ENCODE results near the gene SF3B3. TPM values are rescaled to one million over a fixed set of nuclear protein-coding genes. Genes with fewer than 3 reads are reported as not detected.
A peak's percentile ranks its signal among the peaks of the same experiment; 100 is the strongest.

The SF3B3 gene
- total RNA-seq = 111 and 154 TPM in 2 replicates

DNA sequence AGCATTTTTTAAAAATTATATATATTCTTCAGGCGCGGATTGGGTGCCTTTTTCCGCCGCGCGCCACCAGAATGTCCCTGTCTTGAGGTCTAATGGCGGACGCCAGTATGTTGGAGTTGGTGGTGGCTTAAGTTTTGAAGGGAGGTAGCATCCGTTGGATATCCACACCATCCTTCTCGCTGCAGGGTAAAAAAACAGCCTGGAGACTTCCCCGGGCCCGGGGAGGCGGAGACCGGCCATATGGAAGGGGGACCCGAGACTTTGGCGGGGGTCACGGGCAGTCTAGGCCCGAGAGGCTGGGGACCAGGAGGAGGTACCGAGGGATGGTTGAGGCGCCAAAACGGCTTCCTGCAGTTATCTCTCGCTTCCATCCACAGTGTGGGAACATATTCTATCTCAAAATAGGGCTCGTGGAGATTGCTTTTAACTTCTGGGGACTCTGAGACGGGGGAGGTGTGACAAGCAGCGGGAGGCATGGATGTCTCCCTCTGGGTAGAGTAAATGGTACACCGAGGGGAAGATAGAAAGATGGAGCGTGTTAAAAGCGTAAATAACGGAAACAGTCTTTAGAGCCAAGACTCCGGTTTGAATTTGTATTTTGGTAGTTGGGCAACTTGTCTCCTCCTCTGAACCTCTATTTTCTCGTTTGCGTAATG is at the start of gene SF3B3:
SF3B3 (plus strand) TSS at position 74 of the 656 bp plus-strand sequence. CDS start 2,841 bp downstream, outside the sequence.
- TF ChIP-seq, protein P1, sequence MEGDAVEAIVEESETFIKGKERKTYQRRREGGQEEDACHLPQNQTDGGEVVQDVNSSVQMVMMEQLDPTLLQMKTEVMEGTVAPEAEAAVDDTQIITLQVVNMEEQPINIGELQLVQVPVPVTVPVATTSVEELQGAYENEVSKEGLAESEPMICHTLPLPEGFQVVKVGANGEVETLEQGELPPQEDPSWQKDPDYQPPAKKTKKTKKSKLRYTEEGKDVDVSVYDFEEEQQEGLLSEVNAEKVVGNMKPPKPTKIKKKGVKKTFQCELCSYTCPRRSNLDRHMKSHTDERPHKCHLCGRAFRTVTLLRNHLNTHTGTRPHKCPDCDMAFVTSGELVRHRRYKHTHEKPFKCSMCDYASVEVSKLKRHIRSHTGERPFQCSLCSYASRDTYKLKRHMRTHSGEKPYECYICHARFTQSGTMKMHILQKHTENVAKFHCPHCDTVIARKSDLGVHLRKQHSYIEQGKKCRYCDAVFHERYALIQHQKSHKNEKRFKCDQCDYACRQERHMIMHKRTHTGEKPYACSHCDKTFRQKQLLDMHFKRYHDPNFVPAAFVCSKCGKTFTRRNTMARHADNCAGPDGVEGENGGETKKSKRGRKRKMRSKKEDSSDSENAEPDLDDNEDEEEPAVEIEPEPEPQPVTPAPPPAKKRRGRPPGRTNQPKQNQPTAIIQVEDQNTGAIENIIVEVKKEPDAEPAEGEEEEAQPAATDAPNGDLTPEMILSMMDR (IDR thresholded peaks at IDR 0.05; ENCODE audit: insufficient read depth, low read depth, low read length) = no peak
- peak; percentile 48 for DNase-seq (ENCODE audit: low read depth)
- peak within 1 kb of the TSS; percentile 91 for H3K4me3 ChIP-seq (ENCODE audit: low read depth, low read length)

DNA sequence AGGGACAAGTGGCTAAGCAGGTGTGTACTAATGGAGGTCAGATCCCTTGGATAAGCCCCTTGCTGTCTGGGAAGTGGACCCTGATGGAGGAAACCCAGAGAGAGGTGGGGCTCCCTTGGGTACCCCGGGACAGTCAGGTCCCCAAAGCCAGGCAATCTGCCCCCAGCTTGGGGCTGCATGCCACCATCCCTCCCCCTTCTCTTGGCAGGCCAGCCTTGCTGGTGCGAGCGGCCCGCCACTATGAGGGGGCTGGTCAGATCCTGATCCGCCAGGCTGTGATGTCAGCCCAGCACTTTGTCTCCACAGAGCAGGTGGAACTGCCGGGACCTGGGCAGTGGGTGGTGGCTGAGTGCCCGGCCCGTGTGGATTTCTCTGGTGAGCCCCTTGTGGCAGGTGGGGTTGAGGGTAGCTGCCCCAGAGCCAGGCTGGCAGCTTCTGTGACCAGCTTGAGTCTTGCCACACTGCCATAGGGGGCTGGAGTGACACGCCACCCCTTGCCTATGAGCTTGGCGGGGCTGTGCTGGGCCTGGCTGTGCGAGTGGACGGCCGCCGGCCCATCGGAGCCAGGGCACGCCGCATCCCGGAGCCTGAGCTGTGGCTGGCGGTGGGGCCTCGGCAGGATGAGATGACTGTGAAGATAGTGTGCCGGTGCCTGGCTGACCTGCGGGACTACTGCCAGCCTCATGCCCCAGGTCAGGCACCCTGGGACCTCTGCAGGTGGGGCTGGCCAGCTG is 49.1 kb upstream of the SF3B3 start:
- TF ChIP-seq, protein P1 (IDR thresholded peaks at IDR 0.05; ENCODE audit: insufficient read depth, low read depth, low read length) = no peak
- no peak for DNase-seq (ENCODE audit: low read depth)
- H3K4me3 ChIP-seq (ENCODE audit: low read depth, low read length) = no peak overlapping the region

DNA sequence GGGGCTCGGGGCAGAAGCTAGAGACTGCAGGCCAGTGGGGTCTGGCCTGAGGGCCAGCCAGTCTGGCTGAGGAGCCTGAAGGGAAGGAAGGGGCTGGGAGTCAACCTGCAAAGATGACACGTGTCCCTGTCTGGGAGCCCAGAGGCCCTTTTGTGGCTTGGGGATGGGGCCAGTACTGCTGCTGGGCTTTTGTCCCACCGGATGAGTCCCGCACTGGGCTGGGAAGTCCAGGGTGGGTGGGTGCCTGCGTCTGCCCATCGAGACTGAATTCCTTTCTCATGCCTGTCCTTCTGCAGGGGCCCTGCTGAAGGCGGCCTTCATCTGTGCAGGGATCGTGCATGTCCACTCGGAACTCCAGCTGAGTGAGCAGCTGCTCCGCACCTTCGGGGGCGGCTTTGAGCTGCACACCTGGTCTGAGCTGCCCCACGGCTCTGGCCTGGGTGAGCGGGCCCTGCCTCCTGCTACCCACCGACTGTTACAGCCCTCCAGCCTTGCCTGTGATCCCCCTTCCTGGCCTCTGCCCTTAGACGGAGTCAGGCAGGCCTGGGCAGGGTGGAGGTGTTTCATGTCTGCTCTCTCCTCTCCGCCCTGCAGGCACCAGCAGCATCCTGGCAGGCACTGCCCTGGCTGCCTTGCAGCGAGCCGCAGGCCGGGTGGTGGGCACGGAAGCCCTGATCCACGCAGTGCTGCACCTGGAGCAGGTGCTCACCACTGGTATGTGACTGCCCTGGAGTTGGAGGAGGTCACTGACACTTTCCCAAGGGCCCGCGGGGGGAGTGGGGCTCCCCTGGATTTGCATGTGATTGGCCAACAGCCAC is 48.4 kb upstream of the SF3B3 start:
- TF ChIP-seq, protein P1 (IDR thresholded peaks at IDR 0.05; ENCODE audit: insufficient read depth, low read depth, low read length) = no peak
- DNase-seq (ENCODE audit: low read depth) = no peak
- H3K4me3 ChIP-seq (ENCODE audit: low read depth, low read length) = no peak overlapping the region

DNA sequence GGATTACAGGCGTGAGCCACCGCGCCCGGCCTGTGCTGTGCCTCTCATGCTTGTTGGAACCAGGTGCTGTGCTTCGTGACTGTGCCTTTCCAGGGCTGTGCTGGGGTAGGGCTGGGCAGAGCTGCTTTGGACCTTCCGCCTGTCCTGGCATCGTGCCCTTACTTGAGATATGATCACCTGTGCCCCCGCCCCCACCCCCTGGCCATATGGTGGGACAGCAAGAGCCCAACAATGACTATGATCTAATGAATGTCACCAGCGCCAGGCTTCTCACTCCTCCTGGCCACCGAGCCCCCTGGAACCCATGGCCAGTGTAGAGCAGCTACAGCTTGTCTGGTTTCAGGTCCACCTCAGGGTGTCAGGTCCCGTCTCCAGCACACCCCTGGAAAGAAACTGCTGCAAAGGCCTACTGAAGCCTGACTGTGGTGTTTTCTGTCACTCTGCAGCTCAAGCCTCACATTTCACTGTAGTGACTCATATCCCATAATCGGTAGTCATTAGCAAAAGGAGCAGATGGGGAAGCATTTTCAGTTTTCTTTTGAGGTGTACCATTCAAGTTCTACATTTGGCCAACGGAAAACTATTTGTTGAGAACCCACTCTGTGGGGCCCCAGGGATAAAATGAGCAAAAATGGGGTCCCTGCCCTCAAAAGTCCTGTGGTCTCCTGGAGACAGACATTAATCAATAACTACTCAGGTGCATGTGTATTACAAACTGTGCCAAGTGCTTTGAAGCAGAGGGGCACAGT is 47.2 kb upstream of the SF3B3 start:
- DNase-seq (ENCODE audit: low read depth) = peak; percentile 72
- no peak overlapping the region for H3K4me3 ChIP-seq (ENCODE audit: low read depth, low read length)
- TF ChIP-seq, protein P1 (IDR thresholded peaks at IDR 0.05; ENCODE audit: insufficient read depth, low read depth, low read length) = no peak

DNA sequence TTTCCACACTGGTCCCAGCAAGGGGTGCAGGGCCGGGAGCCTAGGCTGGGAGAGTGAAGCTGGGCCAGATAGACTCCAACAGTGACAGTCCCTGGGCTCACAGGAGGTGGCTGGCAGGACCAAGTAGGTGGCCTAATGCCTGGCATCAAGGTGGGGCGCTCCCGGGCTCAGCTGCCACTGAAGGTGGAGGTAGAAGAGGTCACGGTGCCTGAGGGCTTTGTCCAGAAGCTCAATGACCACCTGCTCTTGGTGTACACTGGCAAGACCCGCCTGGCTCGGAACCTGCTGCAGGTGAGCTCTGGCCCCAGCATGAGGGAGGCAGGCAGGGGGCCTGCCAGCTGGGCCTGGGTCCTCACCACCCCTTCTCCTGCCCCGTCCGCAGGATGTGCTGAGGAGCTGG is 45.4 kb upstream of the SF3B3 start:
- H3K4me3 ChIP-seq (ENCODE audit: low read depth, low read length) = no peak overlapping the region
- TF ChIP-seq, protein P1 (IDR thresholded peaks at IDR 0.05; ENCODE audit: insufficient read depth, low read depth, low read length) = no peak
- no peak for DNase-seq (ENCODE audit: low read depth)

DNA sequence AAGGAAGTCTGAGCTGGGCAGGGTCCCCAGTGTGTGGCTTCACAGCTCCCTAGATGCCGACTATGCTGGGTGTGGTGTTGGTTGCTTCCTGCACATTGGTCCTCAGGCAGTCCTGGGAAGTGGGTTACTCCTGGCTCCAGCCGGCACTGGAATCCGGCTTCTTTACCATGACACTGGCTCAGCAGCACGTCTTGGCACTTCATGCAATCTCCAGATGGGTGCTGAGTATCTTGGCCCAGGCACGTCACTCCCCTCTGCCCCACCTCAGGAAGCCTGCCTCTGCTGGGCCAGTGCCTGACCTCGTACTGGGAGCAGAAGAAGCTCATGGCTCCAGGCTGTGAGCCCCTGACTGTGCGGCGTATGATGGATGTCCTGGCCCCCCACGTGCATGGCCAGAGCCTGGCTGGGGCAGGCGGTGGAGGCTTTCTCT is 44.7 kb upstream of the SF3B3 start:
- no peak for DNase-seq (ENCODE audit: low read depth)
- no peak overlapping the region for H3K4me3 ChIP-seq (ENCODE audit: low read depth, low read length)

More for the DNA sequence above, 44.7 kb upstream of the SF3B3 start:
- TF ChIP-seq, protein P1 (IDR thresholded peaks at IDR 0.05; ENCODE audit: insufficient read depth, low read depth, low read length) = no peak
